Neuronal stem cell (in vitro differentiated cells): ENCODE measurements around the gene MYH7B.

Experiments used
- DNase-seq: peaks from one replicate; pipeline ENCODE4 v3.0.0-alpha.2; 2013; ENCODE audit warnings: low spot score
- H2AFZ ChIP-seq: one replicate; pipeline ENCODE4 v1.6.1; 2013; ENCODE audit warnings: mild to moderate bottlenecking, low read length, inconsistent platforms
- H2AK5ac ChIP-seq: 2 replicates; pipeline ENCODE4 v1.6.1; 2013; ENCODE audit warnings: low read depth, mild to moderate bottlenecking, inconsistent platforms, low read length, moderate library complexity, mixed read lengths
- H2BK120ac ChIP-seq: 2 replicates; pipeline ENCODE4 v1.6.1; 2013; ENCODE audit warnings: low read depth, mild to moderate bottlenecking, inconsistent platforms, low read length, moderate library complexity, mixed read lengths
- H2BK12ac ChIP-seq: one replicate; pipeline ENCODE4 v1.6.1; 2013; ENCODE audit warnings: low read length, inconsistent platforms
- H2BK15ac ChIP-seq: 2 replicates; pipeline ENCODE4 v1.6.1; 2013; ENCODE audit warnings: mild to moderate bottlenecking, low read length, inconsistent platforms, mixed read lengths
- H2BK5ac ChIP-seq: one replicate; pipeline ENCODE4 v1.6.1; 2013; ENCODE audit warnings: inconsistent platforms, mild to moderate bottlenecking, low read length, moderate library complexity
- H3K14ac ChIP-seq: one replicate; pipeline ENCODE4 v1.6.1; 2013; ENCODE audit warnings: low read length, inconsistent platforms
- H3K18ac ChIP-seq: 2 replicates; pipeline ENCODE4 v1.6.1; 2013; ENCODE audit warnings: low read length, inconsistent platforms
- H3K23ac ChIP-seq: 2 replicates; pipeline ENCODE4 v1.6.1; 2013; ENCODE audit warnings: low read depth, mild to moderate bottlenecking, mixed read lengths, low read length, inconsistent platforms; ENCODE audit not compliant: poor library complexity
- H3K27ac ChIP-seq: replicated peaks from 3 replicates; pipeline ENCODE4 v1.5.1; 2013; ENCODE audit warnings: low read length, inconsistent platforms
- H3K27me3 ChIP-seq, 3 experiments: 2 replicates each; pipeline ENCODE4 v1.6.1; 2013; ENCODE audit warnings: low read length in 3 of 3, mild to moderate bottlenecking in 2 of 3, inconsistent platforms in 1 of 3, low read depth in 1 of 3, mixed read lengths in 1 of 3, moderate library complexity in 1 of 3; ENCODE audit not compliant: control insufficient read depth in 3 of 3, insufficient read depth in 3 of 3
- H3K36me3 ChIP-seq, 2 donors: replicated peaks in 1 of 2; 2 replicates each; pipeline ENCODE4 v1.6.1; 2013; ENCODE audit warnings: low read length in 2 of 2; ENCODE audit not compliant: control insufficient read depth in 2 of 2, insufficient read depth in 2 of 2
- H3K4ac ChIP-seq: 2 replicates; pipeline ENCODE4 v1.6.1; 2013; ENCODE audit warnings: inconsistent platforms, mild to moderate bottlenecking, low read length, moderate library complexity
- H3K4me1 ChIP-seq, 2 donors: 1 replicate in 1 of 2; 2 replicates in 1 of 2; pipeline ENCODE4 v1.6.1; 2013; ENCODE audit warnings: low read length in 2 of 2, low read depth in 1 of 2; ENCODE audit not compliant: control insufficient read depth in 2 of 2, insufficient read depth in 1 of 2
- H3K4me2 ChIP-seq: one replicate; pipeline ENCODE4 v1.6.1; 2013; ENCODE audit warnings: mild to moderate bottlenecking, low read length, inconsistent platforms; ENCODE audit not compliant: insufficient read depth, poor library complexity, severe bottlenecking
- H3K4me3 ChIP-seq, 2 donors: 2 replicates each; pipeline ENCODE4 v1.5.1; 2013; ENCODE audit warnings: low read length in 2 of 2, mild to moderate bottlenecking in 2 of 2, inconsistent platforms in 1 of 2, moderate library complexity in 1 of 2
- H3K79me1 ChIP-seq: one replicate; pipeline ENCODE4 v1.6.1; 2013; ENCODE audit warnings: low read depth, mild to moderate bottlenecking, inconsistent platforms, low read length, moderate library complexity
- H3K9ac ChIP-seq: one replicate; pipeline ENCODE4 v1.6.1; 2013; ENCODE audit warnings: mild to moderate bottlenecking, low read depth, low read length, inconsistent platforms; ENCODE audit not compliant: poor library complexity
- H3K9me3 ChIP-seq, 2 donors: replicated peaks in 1 of 2; 2 replicates each; pipeline versions ENCODE3 to v1.6.1; 2013; ENCODE audit warnings: low read length in 2 of 2, mild to moderate bottlenecking in 2 of 2, inconsistent platforms in 1 of 2, low read depth in 1 of 2, mixed read lengths in 1 of 2, moderate library complexity in 1 of 2; ENCODE audit not compliant: control insufficient read depth in 2 of 2, insufficient read depth in 1 of 2
- H4K8ac ChIP-seq: one replicate; pipeline ENCODE4 v1.6.1; 2013; ENCODE audit warnings: low read depth, mild to moderate bottlenecking, inconsistent platforms, low read length, moderate library complexity
- H4K91ac ChIP-seq: one replicate; pipeline ENCODE4 v1.6.1; 2013; ENCODE audit warnings: low read length, low read depth, mild to moderate bottlenecking, inconsistent platforms; ENCODE audit not compliant: poor library complexity
- WGBS, 2 donors: extraction: QIAGEN DNeasy Blood & Tissue Kit; methylation state at CpG; one replicate each; pipeline ENCODE4 v1.1.7; 2013; ENCODE audit warnings: missing lambda C conversion rate in 2 of 2, mixed read lengths in 1 of 2; ENCODE audit not compliant: insufficient read length in 2 of 2, insufficient replicate concordance in 1 of 2; ENCODE audit errors: extremely low coverage in 2 of 2; 5-methylcytosine and 5-hydroxymethylcytosine counted together

MYH7B gene

GRCh38 chr20:34952671-34953070 is 3.0 kb upstream of the MYH7B start:
- Histone ChIP-seq H4K8ac (no peak overlapping the region), H3K4me2 (no peak overlapping the region), H3K18ac (no peak overlapping the region), H3K23ac (no peak overlapping the region), H3K36me3 (peaks cover 1 to 29% of the 10 kb centered on the region in 2 donors), H2BK120ac (no peak overlapping the region), H2AK5ac (no peak overlapping the region), H3K4me1 (peaks cover 3 to 12% of the 10 kb centered on the region in 2 donors), H3K27ac (no peak overlapping the region), H3K14ac (no peak overlapping the region), H2BK5ac (no peak overlapping the region), H3K4ac (no peak overlapping the region), H3K9ac (no peak overlapping the region), H2BK12ac (no peak overlapping the region), H3K27me3 (no peaks in the 10 kb centered on the region), H3K79me1 (no peaks in the 10 kb centered on the region), H3K9me3 (peaks cover 2 to 4% of the 10 kb centered on the region in 2 donors), H2AFZ (no peak overlapping the region), H3K4me3 (no peak overlapping the region), H4K91ac (no peak overlapping the region), H2BK15ac (no peak overlapping the region)
- WGBS, 2 donors: no CpG with 5 or more reads among the region's 5 CpGs
- DNase-seq: no peak

GRCh38 chr20:34953960-34954359 is 1.7 kb upstream of the MYH7B start:
- Histone ChIP-seq H3K9ac (no peak overlapping the region), H3K79me1 (no peaks in the 10 kb centered on the region), H3K9me3 (peaks cover 2 to 7% of the 10 kb centered on the region in 2 donors), H3K14ac (no peak overlapping the region), H2BK12ac (no peak overlapping the region), H4K91ac (no peak overlapping the region), H2BK5ac (no peak overlapping the region), H3K18ac (no peak overlapping the region), H2AK5ac (no peak overlapping the region), H2BK120ac (no peak overlapping the region), H3K23ac (no peak overlapping the region), H3K4me1 (peaks cover 3 to 12% of the 10 kb centered on the region in 2 donors), H4K8ac (no peak overlapping the region), H3K27ac (no peak overlapping the region), H3K4ac (no peak overlapping the region), H3K4me2 (no peak overlapping the region), H3K4me3 (no peak overlapping the region), H2BK15ac (no peak overlapping the region), H3K27me3 (no peaks in the 10 kb centered on the region), H2AFZ (no peak overlapping the region), H3K36me3 (peaks cover 1 to 23% of the 10 kb centered on the region in 2 donors)
- no peak for DNase-seq
- WGBS, 2 donors: no CpG with 5 or more reads among the region's 7 CpGs

DNA sequence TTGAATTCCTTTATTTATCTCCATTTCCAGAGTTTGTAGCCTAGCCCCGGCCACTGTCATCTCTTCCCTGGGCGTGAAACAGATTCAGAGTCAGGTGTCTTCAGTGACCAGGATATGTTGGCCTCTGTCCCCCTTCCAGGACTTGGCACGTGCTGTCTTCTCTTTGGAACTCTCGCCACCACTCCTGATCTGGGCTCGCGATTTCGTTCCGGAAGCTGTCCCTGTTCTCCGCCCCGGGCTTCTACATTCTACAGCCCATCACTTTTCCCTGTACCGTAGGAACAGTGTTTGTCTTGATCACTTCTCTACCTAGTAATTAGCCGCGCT is 801 bp upstream of the MYH7B start:
- Histone ChIP-seq H3K79me1 (no peaks in the 10 kb centered on the region), H3K9ac (no peak overlapping the region), H2AFZ (peak overlapping the region; percentile 96), H3K36me3 (peaks cover 1 to 14% of the 10 kb centered on the region in 2 donors), H3K14ac (no peak overlapping the region), H3K4ac (no peak overlapping the region), H2BK120ac (no peak overlapping the region), H2AK5ac (no peak overlapping the region), H3K27me3 (no peaks in the 10 kb centered on the region), H3K9me3 (peaks cover 2 to 7% of the 10 kb centered on the region in 2 donors), H3K23ac (peak overlapping the region; percentile 95), H4K8ac (no peak overlapping the region), H3K27ac (peak overlapping the region; percentile 83), H3K4me2 (peak overlapping the region; percentile 68), H3K18ac (no peak overlapping the region), H3K4me3 (peak overlapping the region; percentile 66 to 88), H2BK12ac (no peak overlapping the region), H3K4me1 (peaks cover 3 to 12% of the 10 kb centered on the region in 2 donors), H2BK5ac (no peak overlapping the region), H2BK15ac (no peak overlapping the region), H4K91ac (no peak overlapping the region)
- WGBS, 2 donors: no CpG with 5 or more reads among the region's 13 CpGs
- no peak for DNase-seq

- H3K18ac ChIP-seq: peak overlapping the region; percentile 81
- peak overlapping the region; percentile 68 for H3K27ac ChIP-seq
- peak overlapping the region; percentile 7 for H3K9ac ChIP-seq
These were observed 382 bp downstream of the MYH7B start for GRCh38 chr20:34956041-34956458.

More at GRCh38 chr20:34956041-34956458, 382 bp downstream of the MYH7B start:
- H2BK12ac ChIP-seq: no peak overlapping the region
- H2AK5ac ChIP-seq: no peak overlapping the region
- H3K23ac ChIP-seq: peak overlapping the region; percentile 95
- H3K14ac ChIP-seq: no peak overlapping the region
- no CpG with 5 or more reads among the region's 6 CpGs for WGBS, 2 donors
- no peak overlapping the region for H4K8ac ChIP-seq
- peak overlapping the region; percentile 96 for H2AFZ ChIP-seq
- peak overlapping the region; percentile 66 to 71 for H3K4me3 ChIP-seq
- DNase-seq: no peak
- H3K4me1 ChIP-seq: peaks cover 3 to 12% of the 10 kb centered on the region in 2 donors
- H3K27me3 ChIP-seq: no peaks in the 10 kb centered on the region
- no peak overlapping the region for H2BK120ac ChIP-seq
- no peak overlapping the region for H4K91ac ChIP-seq
- H2BK5ac ChIP-seq: no peak overlapping the region
- peak overlapping the region; percentile 68 for H3K4me2 ChIP-seq
- peaks cover 1 to 5% of the 10 kb centered on the region in 2 donors for H3K36me3 ChIP-seq
- H2BK15ac ChIP-seq: no peak overlapping the region
- peaks cover 2 to 7% of the 10 kb centered on the region in 2 donors for H3K9me3 ChIP-seq
- H3K79me1 ChIP-seq: no peaks in the 10 kb centered on the region
- no peak overlapping the region for H3K4ac ChIP-seq
